ENCODE measurements around the gene SATB2. TPM values are rescaled to one million over a fixed set of nuclear protein-coding genes. Genes with fewer than 3 reads are reported as not detected.

The SATB2 gene
- total and polyA plus RNA-seq, 2 donors, result 1.7 to 3.5 TPM

DNA sequence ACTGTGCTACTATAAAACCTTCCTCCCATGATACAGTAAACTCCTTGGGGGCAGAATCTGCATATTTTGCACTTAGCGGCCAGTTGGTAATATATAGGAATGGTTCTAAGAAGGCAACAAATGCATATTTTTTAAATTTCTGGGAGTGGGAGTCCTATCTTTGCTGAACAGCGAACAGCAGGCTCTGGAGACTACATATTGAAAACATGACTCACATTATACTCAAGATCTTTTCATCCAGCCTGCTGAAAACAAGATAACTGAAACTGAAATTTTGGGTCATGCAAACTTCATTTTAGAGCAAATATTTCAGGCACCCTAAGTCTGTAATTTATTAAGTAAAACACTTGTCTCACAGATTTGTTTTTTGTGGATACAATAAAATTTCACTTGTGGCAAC, 122.2 kb downstream of the SATB2 start:
- no peak for DNase-seq (ENCODE audit: extremely low spot score)
- Histone ChIP-seq H3K4me1 (ENCODE audit: insufficient read depth) (no peaks in the 10 kb centered on the region), H3K27ac (ENCODE audit: low read depth) (no peak overlapping the region), H3K4me3 (ENCODE audit: low read depth, low read length) (no peak overlapping the region), H3K36me3 (ENCODE audit: insufficient read depth) (no peaks in the 10 kb centered on the region)
- WGBS, result 79% methylated on average over 2 of the region's 2 CpGs

DNA sequence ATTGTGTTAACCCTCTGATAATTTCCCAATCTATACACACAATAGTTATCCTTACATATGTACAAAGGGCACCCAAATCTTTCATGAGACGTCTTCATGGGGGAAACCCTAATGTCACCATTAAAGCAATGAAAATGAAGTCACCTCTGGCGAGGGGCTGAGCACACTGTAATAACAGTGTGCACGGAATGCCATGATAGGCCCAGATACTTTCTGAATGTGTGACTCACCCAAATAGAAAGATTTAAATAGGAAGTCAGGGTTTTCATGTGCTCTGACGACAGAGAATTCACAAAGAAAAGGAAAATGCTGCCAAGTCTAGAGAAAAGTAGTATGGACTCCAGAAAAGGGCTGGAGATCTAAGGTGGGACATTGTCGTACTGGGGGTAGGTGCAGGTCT, 128.3 kb downstream of the SATB2 start:
- DNase-seq (ENCODE audit: extremely low spot score), result no peak
- H3K4me3 ChIP-seq (ENCODE audit: low read depth, low read length), result no peak overlapping the region
- no peaks in the 10 kb centered on the region for H3K4me1 ChIP-seq (ENCODE audit: insufficient read depth)
- no peak overlapping the region for H3K27ac ChIP-seq (ENCODE audit: low read depth)
- 45% methylated on average over 5 of the region's 5 CpGs for WGBS
- H3K36me3 ChIP-seq (ENCODE audit: insufficient read depth), result no peaks in the 10 kb centered on the region

DNA sequence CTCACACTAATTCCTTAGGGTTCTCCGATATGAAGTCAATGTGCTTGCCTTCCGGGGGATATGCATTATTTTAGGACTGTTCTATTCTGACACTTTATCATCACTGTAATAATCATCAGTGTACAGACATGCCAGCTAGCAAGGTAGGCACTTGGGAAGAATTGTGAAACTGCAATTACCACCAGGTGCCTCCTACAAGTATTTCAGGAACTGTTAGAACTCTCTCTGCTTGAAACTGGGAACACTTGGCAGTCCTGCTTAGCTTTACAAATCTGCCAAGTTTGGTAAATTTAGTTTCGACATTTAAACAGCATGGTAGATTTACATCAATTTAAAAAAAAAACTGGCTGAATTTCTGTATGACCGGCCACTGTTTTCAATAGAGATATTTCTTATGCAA, 128.7 kb downstream of the SATB2 start:
- no peak overlapping the region for H3K27ac ChIP-seq (ENCODE audit: low read depth)
- 87% methylated on average over 4 of the region's 4 CpGs for whole genome bisulfite sequencing
- no peak for DNase-seq (ENCODE audit: extremely low spot score)

DNA sequence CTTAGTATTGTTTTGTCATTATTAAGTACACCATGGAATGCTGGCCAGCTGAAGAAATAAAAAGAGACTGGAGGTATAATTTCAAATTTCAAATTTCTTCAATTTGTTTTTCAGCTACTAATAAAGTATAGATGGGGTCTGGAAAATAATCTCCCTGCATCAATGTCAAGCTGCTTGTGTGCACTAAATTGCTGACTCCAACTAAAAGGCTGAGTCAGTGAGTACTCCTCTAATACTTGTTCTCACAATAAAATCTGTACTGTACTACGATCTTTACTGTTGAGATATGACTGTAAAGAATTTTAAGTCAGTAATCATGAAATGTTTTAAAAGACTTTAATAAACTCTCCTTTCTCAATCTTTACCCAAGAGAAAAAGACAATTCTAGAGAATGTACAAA, 131.9 kb downstream of the SATB2 start:
- H3K4me3 ChIP-seq (ENCODE audit: low read depth, low read length), result no peak overlapping the region
- 69% methylated on average over 1 of the region's 1 CpG for WGBS
- no peak overlapping the region for H3K27ac ChIP-seq (ENCODE audit: low read depth)
- no peak for DNase-seq (ENCODE audit: extremely low spot score)
- no peaks in the 10 kb centered on the region for H3K4me1 ChIP-seq (ENCODE audit: insufficient read depth)
- H3K36me3 ChIP-seq (ENCODE audit: insufficient read depth), result no peaks in the 10 kb centered on the region

More for the DNA sequence above, 128.7 kb downstream of the SATB2 start:
- H3K36me3 ChIP-seq (ENCODE audit: insufficient read depth), result no peaks in the 10 kb centered on the region
- H3K4me3 ChIP-seq (ENCODE audit: low read depth, low read length), result no peak overlapping the region
- no peaks in the 10 kb centered on the region for H3K4me1 ChIP-seq (ENCODE audit: insufficient read depth)

DNA sequence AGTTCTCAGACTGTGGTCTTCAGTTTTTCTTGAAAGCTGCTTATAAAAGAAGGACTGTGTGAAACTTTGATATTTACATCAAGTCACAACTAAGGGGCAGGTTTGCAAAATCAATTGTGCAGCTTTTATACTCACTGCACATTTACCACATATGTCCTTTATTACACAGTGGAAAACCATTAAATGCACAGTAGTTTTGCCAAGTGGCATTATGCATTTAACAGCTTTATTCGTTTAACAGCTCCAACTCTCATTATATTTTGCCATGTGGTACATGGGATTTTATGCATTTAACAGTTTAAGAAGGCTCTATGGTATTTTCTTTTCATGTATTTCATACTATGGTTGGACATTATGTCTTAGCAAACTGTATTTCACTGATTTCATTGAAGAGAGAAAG, 135.6 kb downstream of the SATB2 start:
- 75% methylated on average over 1 of the region's 1 CpG for WGBS
- Histone ChIP-seq H3K27ac (ENCODE audit: low read depth) (no peak overlapping the region), H3K4me1 (ENCODE audit: insufficient read depth) (no peaks in the 10 kb centered on the region), H3K36me3 (ENCODE audit: insufficient read depth) (peaks cover 3% of the 10 kb centered on the region), H3K4me3 (ENCODE audit: low read depth, low read length) (no peak overlapping the region)
- DNase-seq (ENCODE audit: extremely low spot score), result no peak

DNA sequence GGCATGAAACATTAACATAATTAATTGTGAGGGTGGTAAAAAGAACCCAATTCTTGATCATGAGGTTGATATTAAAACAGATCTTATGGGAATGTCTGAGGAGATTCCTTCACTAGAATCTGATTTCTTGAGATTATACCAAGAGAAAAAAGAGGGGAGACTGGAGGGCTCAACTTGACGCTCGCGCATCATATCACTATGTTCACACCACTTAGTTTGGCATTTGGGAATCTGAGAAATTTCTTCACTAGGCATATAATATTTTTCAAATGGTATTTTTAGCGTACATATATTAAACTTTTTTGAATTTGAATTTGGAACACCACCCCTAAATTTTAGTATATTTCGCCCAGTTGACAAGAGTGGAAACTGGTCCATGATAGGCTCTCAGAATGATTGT, 140.1 kb downstream of the SATB2 start:
- Histone ChIP-seq H3K27ac (ENCODE audit: low read depth) (no peak overlapping the region), H3K4me1 (ENCODE audit: insufficient read depth) (no peaks in the 10 kb centered on the region), H3K4me3 (ENCODE audit: low read depth, low read length) (no peak overlapping the region), H3K36me3 (ENCODE audit: insufficient read depth) (peaks cover 3% of the 10 kb centered on the region)
- WGBS, result 96% methylated on average over 5 of the region's 5 CpGs
- no peak for DNase-seq (ENCODE audit: extremely low spot score)

DNA sequence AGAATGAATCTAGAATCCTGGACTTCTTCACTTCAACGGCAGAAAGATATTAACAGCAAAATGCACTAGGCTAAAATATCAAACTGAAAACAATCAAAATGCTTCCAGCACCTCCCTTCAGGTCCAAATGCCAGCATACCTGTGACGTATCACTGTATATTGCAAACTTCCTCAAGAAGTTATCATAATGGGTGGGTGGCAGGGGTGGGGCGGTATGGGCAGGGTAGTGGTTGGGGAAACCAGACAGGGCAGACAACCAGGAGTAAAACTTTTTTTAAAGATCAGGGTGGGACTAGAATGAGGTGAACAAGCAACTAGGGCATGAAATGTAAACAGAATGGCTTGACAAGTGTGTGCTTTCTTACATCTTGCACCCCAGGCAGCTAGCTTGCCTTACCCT, 140.9 kb downstream of the SATB2 start:
- H3K4me3 ChIP-seq (ENCODE audit: low read depth, low read length), result no peak overlapping the region
- no peak for DNase-seq (ENCODE audit: extremely low spot score)
- H3K27ac ChIP-seq (ENCODE audit: low read depth), result no peak overlapping the region
- 90% methylated on average over 3 of the region's 3 CpGs for WGBS
- peaks cover 3% of the 10 kb centered on the region for H3K36me3 ChIP-seq (ENCODE audit: insufficient read depth)
- H3K4me1 ChIP-seq (ENCODE audit: insufficient read depth), result no peaks in the 10 kb centered on the region

DNA sequence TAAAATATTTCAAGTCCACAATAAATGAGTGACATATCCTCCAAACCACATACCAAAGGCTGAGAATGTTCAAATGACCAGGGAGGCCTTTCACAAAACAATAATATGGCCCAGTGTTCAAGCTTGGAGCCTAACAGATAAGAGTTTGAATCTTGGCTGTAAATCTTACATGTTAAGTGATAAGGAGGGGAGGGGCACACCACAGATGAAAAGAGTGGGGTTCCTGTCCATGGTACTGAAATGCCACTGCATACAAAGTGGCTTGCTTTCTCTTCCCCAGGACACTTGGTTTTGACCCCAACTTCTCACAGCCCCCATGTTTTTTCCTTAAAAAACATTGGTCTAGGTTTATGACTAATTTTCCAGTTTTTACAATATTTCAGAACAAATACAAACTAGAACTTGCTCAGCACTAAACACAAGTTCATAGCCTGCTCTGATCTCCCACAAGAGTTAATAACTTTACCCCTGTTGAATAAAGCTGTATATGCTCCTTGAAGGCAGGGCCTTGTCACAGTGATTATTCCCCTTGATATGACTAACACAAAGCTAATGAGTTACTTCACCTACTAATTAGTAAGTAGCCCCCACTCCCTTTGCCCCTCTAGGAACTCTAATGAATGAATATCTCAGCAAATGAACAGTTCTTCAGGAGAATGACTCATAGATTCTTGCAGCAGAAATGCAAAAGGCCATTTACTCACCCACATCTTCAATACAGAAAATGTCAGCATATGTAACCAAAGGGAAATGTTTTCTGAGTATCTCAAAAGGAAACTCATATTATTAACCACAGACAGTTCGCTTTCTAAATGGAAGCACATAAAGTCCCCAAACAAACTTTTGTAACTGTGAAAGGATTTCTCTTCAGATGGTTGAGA, 142.2 kb downstream of the SATB2 start:
- no peak overlapping the region for H3K4me3 ChIP-seq (ENCODE audit: low read depth, low read length)
- no peak for DNase-seq (ENCODE audit: extremely low spot score)
- 84% methylated on average over 1 of the region's 1 CpG for whole genome bisulfite sequencing
- H3K27ac ChIP-seq (ENCODE audit: low read depth), result no peak overlapping the region
- H3K36me3 ChIP-seq (ENCODE audit: insufficient read depth), result peaks cover 3% of the 10 kb centered on the region
- H3K4me1 ChIP-seq (ENCODE audit: insufficient read depth), result no peaks in the 10 kb centered on the region

DNA sequence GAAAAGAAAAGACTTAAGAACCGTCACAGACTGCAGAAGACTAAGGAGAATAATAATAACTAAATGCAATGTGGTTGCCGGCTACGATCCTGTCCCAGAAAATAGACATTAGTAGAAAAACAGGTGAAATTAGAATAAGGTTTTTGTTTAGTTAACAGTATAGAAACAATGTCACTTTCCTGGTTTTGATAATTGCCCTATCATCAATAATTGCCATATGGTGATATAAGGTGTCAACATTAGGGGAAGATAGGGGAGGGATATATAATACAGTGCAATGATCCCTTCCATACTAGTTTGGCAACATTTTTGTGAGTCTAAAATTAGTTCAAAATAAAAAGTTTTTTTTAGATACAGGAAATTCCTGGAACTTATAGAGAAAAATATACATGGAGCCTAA, 144.8 kb downstream of the SATB2 start:
- no peak overlapping the region for H3K4me3 ChIP-seq (ENCODE audit: low read depth, low read length)
- DNase-seq (ENCODE audit: extremely low spot score), result no peak
- H3K4me1 ChIP-seq (ENCODE audit: insufficient read depth), result no peaks in the 10 kb centered on the region
- WGBS, result 93% methylated on average over 3 of the region's 3 CpGs
- no peaks in the 10 kb centered on the region for H3K36me3 ChIP-seq (ENCODE audit: insufficient read depth)
- H3K27ac ChIP-seq (ENCODE audit: low read depth), result no peak overlapping the region

DNA sequence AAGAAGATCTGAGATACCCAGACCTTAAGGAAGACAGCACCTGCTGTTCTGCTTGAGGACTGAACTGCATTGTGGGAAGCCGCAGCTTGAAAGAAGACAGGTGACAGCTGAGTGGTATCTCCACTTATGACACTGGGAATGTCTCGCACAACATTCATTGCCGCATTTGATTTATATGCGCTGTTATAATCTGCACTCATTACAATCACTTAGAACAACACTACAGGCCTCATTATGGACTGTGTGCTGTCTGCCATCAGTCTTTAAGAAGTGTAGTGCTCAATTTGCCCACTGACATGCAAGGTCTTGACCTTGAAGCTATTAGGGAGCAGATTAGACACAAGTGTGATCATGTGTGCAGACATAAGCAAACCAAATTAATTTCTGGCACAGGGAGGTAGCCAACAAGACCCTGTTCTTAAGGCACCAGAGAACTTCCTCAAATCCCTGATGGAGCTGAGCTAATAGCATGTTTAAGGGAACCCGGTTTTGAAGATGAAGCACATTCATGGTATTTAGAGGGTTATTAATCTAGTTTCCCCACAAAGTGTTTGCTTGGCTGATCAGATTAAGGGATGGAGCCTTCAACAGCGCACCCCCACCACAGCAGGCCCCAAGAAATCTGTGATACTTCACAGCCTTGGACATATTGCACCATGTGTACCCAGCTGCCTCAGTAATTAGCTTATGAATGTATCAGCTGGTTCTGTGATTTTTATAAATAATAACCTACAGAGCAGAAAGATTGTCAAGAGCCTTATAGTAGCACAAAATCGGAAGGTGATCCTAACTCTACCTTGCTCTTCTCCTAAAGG, 146.8 kb downstream of the SATB2 start:
- Histone ChIP-seq H3K4me1 (ENCODE audit: insufficient read depth) (no peaks in the 10 kb centered on the region), H3K36me3 (ENCODE audit: insufficient read depth) (no peaks in the 10 kb centered on the region), H3K27ac (ENCODE audit: low read depth) (no peak overlapping the region), H3K4me3 (ENCODE audit: low read depth, low read length) (no peak overlapping the region)
- 94% methylated on average over 7 of the region's 7 CpGs for WGBS
- DNase-seq (ENCODE audit: extremely low spot score), result no peak

DNA sequence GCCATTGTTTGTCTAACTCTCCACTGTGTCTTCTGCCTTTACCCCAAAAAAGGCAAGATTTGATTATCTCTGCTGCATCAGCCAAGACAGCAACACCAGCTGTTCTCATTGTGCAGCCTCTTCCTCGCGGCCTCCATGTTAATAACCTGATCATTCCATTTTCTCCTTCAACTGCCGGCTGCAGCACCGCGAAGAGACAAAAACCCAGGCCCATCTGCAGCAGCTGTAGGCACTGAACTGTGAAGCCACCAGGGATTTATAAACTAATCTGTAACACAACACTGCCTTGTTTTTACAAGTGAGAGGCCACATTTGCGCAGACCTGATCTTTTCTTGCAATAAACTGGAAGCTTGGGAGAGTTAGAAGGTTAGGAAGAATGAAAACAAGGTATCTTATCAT, 147.8 kb downstream of the SATB2 start:
- Histone ChIP-seq H3K4me1 (ENCODE audit: insufficient read depth) (no peaks in the 10 kb centered on the region), H3K4me3 (ENCODE audit: low read depth, low read length) (no peak overlapping the region), H3K36me3 (ENCODE audit: insufficient read depth) (no peaks in the 10 kb centered on the region), H3K27ac (ENCODE audit: low read depth) (no peak overlapping the region)
- WGBS, result 64% methylated on average over 6 of the region's 6 CpGs
- DNase-seq (ENCODE audit: extremely low spot score), result no peak

DNA sequence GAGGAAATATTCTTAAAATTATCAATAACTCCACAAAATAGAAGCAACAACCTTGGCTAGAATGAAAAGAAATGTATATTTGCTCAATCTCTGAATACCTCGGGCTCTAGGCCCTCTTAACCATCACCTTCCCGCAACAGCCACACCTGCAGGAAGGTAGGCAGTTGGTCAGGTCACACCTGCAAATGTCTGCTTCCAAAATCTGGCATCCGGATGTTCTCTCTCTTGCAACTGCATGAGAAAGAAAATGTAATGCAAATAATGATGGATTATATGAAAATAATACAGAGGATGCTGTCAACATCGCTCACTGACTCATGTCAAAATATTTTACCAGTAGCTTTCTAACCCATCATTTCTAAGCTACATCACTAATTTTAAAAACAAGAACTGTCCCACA, 148.3 kb downstream of the SATB2 start:
- 92% methylated on average over 4 of the region's 4 CpGs for WGBS
- no peaks in the 10 kb centered on the region for H3K4me1 ChIP-seq (ENCODE audit: insufficient read depth)
- no peaks in the 10 kb centered on the region for H3K36me3 ChIP-seq (ENCODE audit: insufficient read depth)
- no peak for DNase-seq (ENCODE audit: extremely low spot score)
- H3K27ac ChIP-seq (ENCODE audit: low read depth), result no peak overlapping the region
- no peak overlapping the region for H3K4me3 ChIP-seq (ENCODE audit: low read depth, low read length)

DNA sequence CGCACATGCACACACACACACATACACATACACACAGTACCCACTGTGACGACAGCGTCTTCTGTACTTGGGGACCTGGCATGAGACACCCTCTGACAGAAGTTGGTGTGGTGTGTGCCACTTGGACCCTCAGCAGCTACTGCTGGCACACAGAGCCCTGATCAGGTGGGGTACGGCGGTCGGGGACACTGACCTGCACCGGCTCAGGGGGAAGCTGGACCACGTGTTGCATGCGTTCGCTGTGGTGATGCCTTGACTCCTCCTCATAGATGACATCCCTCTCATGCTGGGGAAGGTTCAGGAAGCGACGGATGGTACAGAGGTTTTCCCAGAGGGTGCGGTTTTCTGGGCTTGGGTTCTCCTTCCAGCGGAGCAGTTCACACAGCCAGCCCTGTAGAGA, 149.2 kb downstream of the SATB2 start:
- no peak overlapping the region for H3K4me3 ChIP-seq (ENCODE audit: low read depth, low read length)
- no peak overlapping the region for H3K27ac ChIP-seq (ENCODE audit: low read depth)
- H3K36me3 ChIP-seq (ENCODE audit: insufficient read depth), result no peaks in the 10 kb centered on the region
- no peaks in the 10 kb centered on the region for H3K4me1 ChIP-seq (ENCODE audit: insufficient read depth)
- DNase-seq (ENCODE audit: extremely low spot score), result no peak
- 95% methylated on average over 14 of the region's 14 CpGs for WGBS

DNA sequence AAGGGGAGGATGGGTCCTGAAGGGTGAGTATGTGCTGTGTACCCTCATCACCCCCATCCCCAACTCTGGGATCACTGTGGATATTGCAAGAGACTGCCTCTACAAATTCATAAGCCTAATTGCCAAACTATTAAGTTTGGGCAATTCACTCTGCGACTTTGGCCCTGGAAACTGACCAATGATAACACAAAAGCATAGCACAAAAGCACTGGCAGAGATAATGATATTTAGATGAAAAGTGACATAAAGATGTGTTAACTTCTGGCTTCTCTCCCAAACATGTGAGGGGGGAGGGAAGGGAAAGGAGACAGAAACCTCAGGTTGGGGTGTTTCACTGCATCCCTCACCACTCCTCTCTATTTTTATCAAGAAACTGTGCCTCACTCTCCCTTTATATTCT, 150.3 kb downstream of the SATB2 start:
- DNase-seq (ENCODE audit: extremely low spot score), result no peak
- H3K4me3 ChIP-seq (ENCODE audit: low read depth, low read length), result no peak overlapping the region
- WGBS, result 78% methylated on average over 1 of the region's 1 CpG
- H3K4me1 ChIP-seq (ENCODE audit: insufficient read depth), result no peaks in the 10 kb centered on the region
- no peaks in the 10 kb centered on the region for H3K36me3 ChIP-seq (ENCODE audit: insufficient read depth)
- no peak overlapping the region for H3K27ac ChIP-seq (ENCODE audit: low read depth)

Data from urinary bladder (tissue), 4 donors.